Left lung (tissue), 10 donors: ENCODE results near the gene BORCS8. TPM values are rescaled to one million over a fixed set of nuclear protein-coding genes. Genes with fewer than 3 reads are reported as not detected.

Experiments used
- ATAC-seq: fragments of 200-7000 bp; cut with Tn5 transposase; one replicate; pipeline ENCODE4 v1.9.1; 2020; ENCODE audit warnings: moderate library complexity
- DNase-seq, 4 donors: peaks; one replicate each; pipeline ENCODE4 v3.0.0-alpha.2; 2013 to 2020
- H3K27ac ChIP-seq, 2 donors: fragments of 200-600 bp; sonication (generic) in 1 of 2; one replicate each; pipeline versions ENCODE4 v1.5.0 to v1.8.0; 2020 to 2021
- H3K27me3 ChIP-seq, 2 donors: fragments of 200-600 bp; sonication (generic) in 1 of 2; one replicate each; pipeline versions ENCODE4 v1.5.0 to v1.8.0; 2020 to 2021
- H3K36me3 ChIP-seq, 2 donors: fragments of 200-600 bp; sonication (generic) in 1 of 2; one replicate each; pipeline versions ENCODE4 v1.5.0 to v1.8.0; 2020 to 2021
- H3K4me1 ChIP-seq, 2 donors: fragments of 200-600 bp; one replicate each; pipeline ENCODE4 v1.8.0; 2021
- H3K4me3 ChIP-seq, 2 donors: fragments of 200-600 bp; sonication (generic) in 1 of 2; one replicate each; pipeline versions ENCODE4 v1.5.0 to v1.8.0; 2020 to 2021; ENCODE audit warnings: mild to moderate bottlenecking in 1 of 2
- H3K9me3 ChIP-seq, 2 donors: fragments of 200-600 bp; sonication (generic) in 1 of 2; one replicate each; pipeline versions ENCODE4 v1.5.0 to v1.8.0; 2020 to 2021
- CTCF ChIP-seq, 2 donors: fragments of 200-600 bp; sonication (generic) in 1 of 2; IDR thresholded peaks; one replicate each; pipeline versions ENCODE4 v1.5.0 to v1.8.0; 2021; ENCODE audit warnings: antibody characterized with exemption in 2 of 2
- intact Hi-C, 2 donors: fragments of 100-400 bp; cut with DNase I; formaldehyde crosslinking; loops; one replicate each; pipeline versions ENCODE4 v1.11.2 to v1.14.2; 2022
- polyA plus RNA-seq, 6 donors: library from polyadenylated mRNA; unstranded; fragments of 120-200 nt; gene quantifications; one replicate each; pipeline ENCODE4 v1.2.1, GENCODE V29; 2013; ENCODE audit not compliant: insufficient read length in 6 of 6
- total RNA-seq, 2 donors: library from RNA; stranded (reverse); fragmentation: NEBNext Ultra II Directional; extraction: Animal tissue kit (Norgen Biotek cat#: 25700); gene quantifications; one replicate each; pipeline ENCODE4 v1.2.1, GENCODE V29; 2021
- donor health status: DM: no; HTN: yes; CAD: no.
- donor health status: DM: no; HTN: no; CAD: no.

Gene BORCS8
- total and polyA plus RNA-seq, 8 donors: 16.4 to 39.1 (median 18.3) TPM

GRCh38 chr19:19145684-19146608 is 46.0 kb downstream of the BORCS8 start:
- H3K27ac ChIP-seq: no peak overlapping the region
- intact Hi-C loops: no loop called here
- peak; percentile 37 to 96 (median 68) for DNase-seq
- peaks cover 0 to 34% of the 10 kb centered on the region in 2 donors for H3K36me3 ChIP-seq
- H3K4me1 ChIP-seq: peaks cover 0 to 6% of the 10 kb centered on the region in 2 donors
- H3K4me3 ChIP-seq: no peak overlapping the region
- no peaks in the 10 kb centered on the region for H3K27me3 ChIP-seq
- peak; percentile 92 for ATAC-seq
- TF ChIP-seq CTCF (IDR thresholded peaks at IDR 0.05): peak; percentile 90
- no peaks in the 10 kb centered on the region for H3K9me3 ChIP-seq

- TF ChIP-seq CTCF (IDR thresholded peaks at IDR 0.05): no peak
- no peak overlapping the region for H3K27ac ChIP-seq
- peaks cover 0 to 34% of the 10 kb centered on the region in 2 donors for H3K36me3 ChIP-seq
- no peaks in the 10 kb centered on the region for H3K9me3 ChIP-seq
- H3K4me1 ChIP-seq: peaks cover 0 to 6% of the 10 kb centered on the region in 2 donors
- H3K4me3 ChIP-seq: no peak overlapping the region
- H3K27me3 ChIP-seq: no peaks in the 10 kb centered on the region
- ATAC-seq (peak; percentile 5), DNase-seq (no peak)
- intact Hi-C loops: no loop called here
These were observed 46.7 kb downstream of the BORCS8 start for GRCh38 chr19:19145281-19145680.

GRCh38 chr19:19142347-19142746 is 49.6 kb downstream of the BORCS8 start:
- intact Hi-C loops: no loop called here
- no peak for TF ChIP-seq CTCF (IDR thresholded peaks at IDR 0.05)
- DNase-seq: no peak

GRCh38 chr19:19140476-19140875 is 51.5 kb downstream of the BORCS8 start:
- DNase-seq (no peak), ATAC-seq (no peak)
- no peaks in the 10 kb centered on the region for H3K9me3 ChIP-seq
- no peaks in the 10 kb centered on the region for H3K36me3 ChIP-seq
- TF ChIP-seq CTCF (IDR thresholded peaks at IDR 0.05): no peak
- peaks cover 5 to 19% of the 10 kb centered on the region in 2 donors for H3K4me1 ChIP-seq
- no peaks in the 10 kb centered on the region for H3K27me3 ChIP-seq
- intact Hi-C loops: no loop called here
- no peak overlapping the region for H3K27ac ChIP-seq
- H3K4me3 ChIP-seq: no peak overlapping the region

More at GRCh38 chr19:19142347-19142746, 49.6 kb downstream of the BORCS8 start:
- H3K9me3 ChIP-seq: no peaks in the 10 kb centered on the region
- peaks cover 3 to 24% of the 10 kb centered on the region in 2 donors for H3K4me1 ChIP-seq
- H3K27me3 ChIP-seq: no peaks in the 10 kb centered on the region
- no peak overlapping the region for H3K4me3 ChIP-seq
- no peak overlapping the region for H3K27ac ChIP-seq
- no peak for ATAC-seq
- H3K36me3 ChIP-seq: peaks cover 0 to 10% of the 10 kb centered on the region in 2 donors

- intact Hi-C loops: loop anchor here in 1 of 2 donors (10.0 kb wide), 1 partner anchor 85 kb away; no protein-coding TSS in a partner anchor
- Histone ChIP-seq H3K9me3 (no peaks in the 10 kb centered on the region), H3K27ac (no peak overlapping the region), H3K4me3 (no peak overlapping the region), H3K4me1 (peaks cover 5 to 19% of the 10 kb centered on the region in 2 donors), H3K36me3 (no peaks in the 10 kb centered on the region), H3K27me3 (no peaks in the 10 kb centered on the region)
- ATAC-seq (no peak), DNase-seq (no peak)
- TF ChIP-seq CTCF (IDR thresholded peaks at IDR 0.05): no peak
These were observed 52.1 kb downstream of the BORCS8 start for GRCh38 chr19:19139876-19140229.
